H1 (cell line): Measurements from ENCODE around the gene GUCY1A2. TPM values are rescaled to one million over a fixed set of nuclear protein-coding genes. Genes with fewer than 3 reads are reported as not detected.

ENCODE experiments used
- CTCF ChIA-PET: fragments of 300-600 bp; sonication (Branson Sonifier 250); formaldehyde crosslinking; loops from one replicate; lab custom pipeline; 2021; ENCODE audit not compliant: partially characterized antibody; lab: Charles Lee
- POLR2A ChIA-PET: fragments of 300-600 bp; sonication (Branson Sonifier 250); formaldehyde crosslinking; loops from one replicate; lab custom pipeline; 2021; ENCODE audit warnings: inconsistent platforms; ENCODE audit not compliant: partially characterized antibody; lab: Charles Lee
- DNase-seq, 2 experiments: peaks; one replicate each; pipeline versions ENCODE4 v3.0.0 to v3.0.0-alpha.2; 2010 to 2022; ENCODE audit warnings: low spot score in 2 of 2, low read depth in 1 of 2, mixed read lengths in 1 of 2
- FAIRE-seq: peaks from 2 replicates; lab custom pipeline; 2011; peaks lifted over from hg19 to GRCh38; lab: Jason Lieb, UNC
- H2AFZ ChIP-seq: 2 replicates; pipeline ENCODE4 v1.8.1; 2012; ENCODE audit warnings: low read length, inconsistent platforms
- H2AK5ac ChIP-seq: 2 replicates; pipeline ENCODE4 v1.6.1; 2013; ENCODE audit warnings: low read depth, low read length
- H2BK120ac ChIP-seq: replicated peaks from 2 replicates; pipeline ENCODE3; 2013; ENCODE audit warnings: low read depth, low read length, inconsistent platforms
- H2BK12ac ChIP-seq: 2 replicates; pipeline ENCODE4 v1.6.1; 2013; ENCODE audit warnings: low read depth, low read length
- H2BK15ac ChIP-seq: 2 replicates; pipeline ENCODE4 v1.6.1; 2013; ENCODE audit warnings: low read length
- H2BK20ac ChIP-seq: 2 replicates; pipeline ENCODE4 v1.6.1; 2013; ENCODE audit warnings: low read length
- H2BK5ac ChIP-seq: 2 replicates; pipeline ENCODE4 v1.6.1; 2013; ENCODE audit warnings: low read depth, low read length
- H3K14ac ChIP-seq: 2 replicates; pipeline ENCODE4 v1.6.1; 2013; ENCODE audit warnings: inconsistent platforms; ENCODE audit not compliant: insufficient read length
- H3K18ac ChIP-seq: 2 replicates; pipeline ENCODE4 v1.6.1; 2013; ENCODE audit warnings: low read length; ENCODE audit errors: extremely low read depth
- H3K23ac ChIP-seq: 2 replicates; pipeline ENCODE4 v1.6.1; 2013; ENCODE audit warnings: inconsistent platforms; ENCODE audit not compliant: insufficient read length
- H3K23me2 ChIP-seq: 2 replicates; pipeline ENCODE4 v1.6.1; 2013; ENCODE audit warnings: low read depth, low read length
- H3K27ac ChIP-seq: 2 replicates; pipeline ENCODE4 v1.6.1; 2011; ENCODE audit warnings: low read depth, low read length, inconsistent platforms
- H3K27me3 ChIP-seq, 4 experiments: replicated peaks in 1 of 4; 1 replicate in 1 of 4; 2 replicates in 3 of 4; pipeline versions ENCODE4 v1.6.1 to v1.8.1; 2011 to 2013; ENCODE audit warnings: low read length in 3 of 4, mild to moderate bottlenecking in 3 of 4, inconsistent platforms in 2 of 4, mixed read lengths in 2 of 4, moderate library complexity in 1 of 4; ENCODE audit not compliant: control insufficient read depth in 3 of 4, insufficient read depth in 3 of 4; ENCODE audit errors: extremely low read depth in 1 of 4
- H3K36me3 ChIP-seq, 4 experiments: 2 replicates each; pipeline versions ENCODE4 v1.6.1 to v1.8.1; 2011 to 2013; ENCODE audit warnings: mild to moderate bottlenecking in 4 of 4, low read length in 3 of 4, moderate library complexity in 2 of 4, control low read depth in 1 of 4, inconsistent platforms in 1 of 4; ENCODE audit not compliant: insufficient read depth in 4 of 4, control insufficient read depth in 2 of 4
- H3K4ac ChIP-seq: replicated peaks from 2 replicates; pipeline ENCODE3; 2013; ENCODE audit warnings: low read length, low read depth, mixed read lengths, inconsistent platforms; ENCODE audit not compliant: insufficient read length
- H3K4me1 ChIP-seq, 4 experiments: replicated peaks in 1 of 4; 1 replicate in 1 of 4; 2 replicates in 3 of 4; pipeline versions ENCODE4 v1.6.1 to v1.8.1; 2011 to 2013; ENCODE audit warnings: low read length in 3 of 4, inconsistent platforms in 2 of 4, mixed read lengths in 1 of 4; ENCODE audit not compliant: insufficient read depth in 4 of 4, control insufficient read depth in 3 of 4
- H3K4me2 ChIP-seq, 2 experiments: 2 replicates each; pipeline versions ENCODE4 v1.6.1 to v1.8.1; 2011 to 2013; ENCODE audit warnings: low read depth in 2 of 2, low read length in 2 of 2, control low read depth in 1 of 2, inconsistent platforms in 1 of 2, mild to moderate bottlenecking in 1 of 2; ENCODE audit not compliant: insufficient read depth in 1 of 2
- H3K4me3 ChIP-seq, 4 experiments: fragments of 200-600, 300-600 bp in 1 of 4; sonication (generic), shearing (Covaris generic), sonication (Bioruptor Twin) in 1 of 4; 2 replicates each; pipeline versions ENCODE4 v1.5.1 to v1.8.1; 2011 to 2016; ENCODE audit warnings: low read length in 4 of 4, low read depth in 3 of 4, control low read depth in 2 of 4, inconsistent platforms in 2 of 4, mild to moderate bottlenecking in 2 of 4, mixed read lengths in 1 of 4, moderate library complexity in 1 of 4; ENCODE audit not compliant: insufficient read depth in 2 of 4; ENCODE audit errors: extremely low read depth in 1 of 4
- H3K56ac ChIP-seq: replicated peaks from 2 replicates; pipeline ENCODE3; 2013; ENCODE audit warnings: low read depth, mild to moderate bottlenecking, mixed read lengths, low read length, inconsistent platforms; ENCODE audit not compliant: insufficient read length
- H3K79me1 ChIP-seq: 2 replicates; pipeline ENCODE4 v1.6.1; 2013; ENCODE audit warnings: low read depth, low read length, control low read depth
- H3K79me2 ChIP-seq, 2 experiments: 2 replicates each; pipeline versions ENCODE4 v1.6.1 to v1.8.1; 2012 to 2013; ENCODE audit warnings: low read length in 2 of 2, mild to moderate bottlenecking in 2 of 2, inconsistent platforms in 1 of 2; ENCODE audit not compliant: insufficient read depth in 2 of 2, control insufficient read depth in 1 of 2
- H3K9ac ChIP-seq, 4 experiments: replicated peaks in 1 of 4; 1 replicate in 1 of 4; 2 replicates in 3 of 4; pipeline versions ENCODE4 v1.6.1 to v1.8.1; 2011 to 2013; ENCODE audit warnings: low read depth in 3 of 4, low read length in 3 of 4, control low read depth in 2 of 4, mild to moderate bottlenecking in 2 of 4, moderate library complexity in 2 of 4, inconsistent platforms in 1 of 4; ENCODE audit errors: extremely low read depth in 1 of 4
- H3K9me3 ChIP-seq, 2 experiments: 2 replicates each; pipeline versions ENCODE4 v1.6.1 to v1.8.1; 2012 to 2013; ENCODE audit warnings: mild to moderate bottlenecking in 2 of 2, moderate library complexity in 2 of 2, control low read depth in 1 of 2, inconsistent platforms in 1 of 2, low read depth in 1 of 2, low read length in 1 of 2, mixed read lengths in 1 of 2; ENCODE audit not compliant: insufficient read depth in 2 of 2
- H4K20me1 ChIP-seq, 2 experiments: replicated peaks in 1 of 2; 2 replicates each; pipeline versions ENCODE3 to v1.8.1; 2011 to 2013; ENCODE audit warnings: inconsistent platforms in 2 of 2, low read length in 2 of 2, mild to moderate bottlenecking in 1 of 2; ENCODE audit not compliant: insufficient read depth in 2 of 2, control insufficient read depth in 1 of 2
- H4K5ac ChIP-seq: 2 replicates; pipeline ENCODE4 v1.6.1; 2013; ENCODE audit warnings: low read length, low read depth, mixed read lengths, inconsistent platforms; ENCODE audit not compliant: insufficient read length
- H4K8ac ChIP-seq: 2 replicates; pipeline ENCODE4 v1.8.0; 2013; ENCODE audit warnings: mild to moderate bottlenecking, moderate library complexity, low read length, inconsistent platforms; ENCODE audit not compliant: insufficient read depth; ENCODE audit errors: extremely low read depth
- H4K91ac ChIP-seq: replicated peaks from 2 replicates; pipeline ENCODE3; 2013; ENCODE audit warnings: low read length, mixed read lengths, inconsistent platforms; ENCODE audit not compliant: insufficient read length
- EGR1 ChIP-seq: IDR thresholded peaks from 2 replicates; pipeline ENCODE4 v1.6.1; 2011; ENCODE audit warnings: low read depth, low read length, borderline replicate concordance
- POU5F1 ChIP-seq: IDR thresholded peaks from 2 replicates; pipeline ENCODE4 v1.6.1; 2011; ENCODE audit warnings: low read depth, mild to moderate bottlenecking, low read length, moderate library complexity
- SP1 ChIP-seq: IDR thresholded peaks from 2 replicates; pipeline ENCODE4 v1.6.1; 2011; ENCODE audit warnings: low read depth, low read length
- polyA plus RNA-seq, 7 experiments: library from polyadenylated mRNA; depleted of rRNA in 3 of 7; stranded (reverse) in 5 of 7; unstranded in 2 of 7; fragments of >200 nt in 5 of 7; fragments of 200-250 nt in 2 of 7; gene quantifications; 1 replicate in 5 of 7; 2 replicates in 1 of 7; 4 replicates in 1 of 7; pipeline versions ENCODE4 v1.2.1 to v1.2.3, GENCODE V29; 2011 to 2013; ENCODE audit warnings: missing spikeins in 2 of 7, mixed read lengths in 2 of 7
- total RNA-seq: library from RNA; stranded (reverse); fragmentation: NEBNext Ultra II Directional; extraction: Animal tissue kit (Norgen Biotek cat#: 25700); gene quantifications from 2 replicates; pipeline ENCODE4 v1.2.1, GENCODE V29; 2021
- TF ChIP-seq, protein P1 (sequence below): IDR thresholded peaks from 2 replicates; pipeline ENCODE4 v1.6.1; 2012; ENCODE audit warnings: low read length, inconsistent platforms

The GUCY1A2 gene
- total and polyA plus RNA-seq, 2 of the 8 experiments (the other 6 are each of a cell fraction or from before 2014, with no cell fraction given), result 0.11 to 1.9 TPM

DNA sequence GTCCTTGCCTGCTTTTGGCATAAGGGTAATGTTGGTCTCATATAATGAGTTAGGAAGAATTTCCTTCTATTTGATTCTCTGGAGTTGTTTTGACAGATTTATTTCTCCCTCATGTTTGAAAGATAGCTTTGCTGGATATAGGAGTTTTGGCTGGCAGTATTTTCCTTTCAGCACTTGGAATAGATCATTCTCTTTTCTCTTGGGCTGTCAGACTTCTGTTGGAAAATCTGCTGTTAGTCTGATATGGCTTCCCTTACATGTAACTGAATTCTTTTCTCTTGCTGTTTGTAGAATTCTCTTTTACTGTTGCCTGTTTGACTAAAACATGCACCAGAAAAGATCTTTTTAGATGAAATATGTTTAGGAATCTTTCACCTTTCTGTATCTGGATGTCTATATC, 165.5 kb downstream of the GUCY1A2 start:
- Histone ChIP-seq H3K36me3 (no peaks in the 10 kb centered on the region), H3K56ac (no peak overlapping the region), H3K9ac (no peak overlapping the region), H2BK12ac (no peak overlapping the region), H3K27ac (no peak overlapping the region), H4K91ac (no peak overlapping the region), H4K20me1 (peaks cover 0 to 1% of the 10 kb centered on the region in 2 experiments), H3K23me2 (no peaks in the 10 kb centered on the region; the same call in 1 of the 2 replicates), H2AFZ (no peak overlapping the region), H3K18ac (no peak overlapping the region), H2BK15ac (no peak overlapping the region), H3K79me1 (no peaks in the 10 kb centered on the region), H3K14ac (no peak overlapping the region), H2BK20ac (no peak overlapping the region), H3K79me2 (no peaks in the 10 kb centered on the region), H3K27me3 (no peaks in the 10 kb centered on the region; a peak in 1 of 7 replicates), H4K5ac (no peak overlapping the region), H3K4ac (no peak overlapping the region), H3K4me2 (no peak overlapping the region), H2AK5ac (no peak overlapping the region), H3K4me3 (no peak overlapping the region), H2BK120ac (no peak overlapping the region), H3K4me1 (no peaks in the 10 kb centered on the region), H2BK5ac (no peak overlapping the region), H3K23ac (no peak overlapping the region), H4K8ac (no peak overlapping the region), H3K9me3 (no peaks in the 10 kb centered on the region; a peak in 1 of 4 replicates)
- DNase-seq (no peak), FAIRE-seq (no peak)
- POLR2A ChIA-PET, result no interaction called here
- CTCF ChIA-PET, result no interaction called here
- TF ChIP-seq SP1 (no peak), EGR1 (no peak), POU5F1 (no peak)
- TF ChIP-seq, protein P1, sequence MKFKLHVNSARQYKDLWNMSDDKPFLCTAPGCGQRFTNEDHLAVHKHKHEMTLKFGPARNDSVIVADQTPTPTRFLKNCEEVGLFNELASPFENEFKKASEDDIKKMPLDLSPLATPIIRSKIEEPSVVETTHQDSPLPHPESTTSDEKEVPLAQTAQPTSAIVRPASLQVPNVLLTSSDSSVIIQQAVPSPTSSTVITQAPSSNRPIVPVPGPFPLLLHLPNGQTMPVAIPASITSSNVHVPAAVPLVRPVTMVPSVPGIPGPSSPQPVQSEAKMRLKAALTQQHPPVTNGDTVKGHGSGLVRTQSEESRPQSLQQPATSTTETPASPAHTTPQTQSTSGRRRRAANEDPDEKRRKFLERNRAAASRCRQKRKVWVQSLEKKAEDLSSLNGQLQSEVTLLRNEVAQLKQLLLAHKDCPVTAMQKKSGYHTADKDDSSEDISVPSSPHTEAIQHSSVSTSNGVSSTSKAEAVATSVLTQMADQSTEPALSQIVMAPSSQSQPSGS, result no peak
